ENCODE measurements around the gene PUS1.

The PUS1 gene

DNA sequence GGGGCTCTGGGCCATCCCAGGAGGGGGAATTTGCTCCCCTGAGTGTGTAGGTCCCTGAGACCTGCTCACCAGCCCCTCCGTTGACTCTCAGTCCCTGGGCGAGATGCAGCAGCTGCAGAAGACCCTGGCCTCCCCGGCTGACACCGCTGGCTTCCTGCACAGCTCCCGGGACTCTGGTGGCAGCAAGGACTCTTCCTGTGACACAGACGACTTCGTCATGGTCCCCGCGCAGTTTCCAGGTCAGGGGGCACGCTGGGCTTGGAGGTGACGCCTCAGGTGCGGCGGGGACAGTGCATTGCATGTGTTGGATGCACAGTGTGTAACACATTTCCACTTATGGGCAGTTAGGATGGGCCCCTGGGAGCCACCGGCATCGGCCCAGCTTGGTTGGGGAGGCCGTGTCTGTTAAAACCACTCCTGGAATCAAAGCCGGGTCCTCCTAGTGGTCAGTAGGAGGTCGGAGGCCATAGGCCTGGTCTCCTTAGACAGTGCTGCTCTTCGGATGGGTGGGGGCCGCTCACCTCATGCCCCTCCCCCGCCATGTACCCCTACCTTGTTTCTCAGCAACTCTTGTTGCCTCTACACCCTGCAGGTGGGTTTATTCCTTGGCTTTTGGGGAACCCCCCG lies 17.1 kb upstream of the PUS1 start:
- H3K4me1 ChIP-seq (ENCODE audit: low read depth, poor library complexity, severe bottlenecking) = no peaks in the 10 kb centered on the region
- no peak overlapping the region for H2AFZ ChIP-seq (ENCODE audit: low read depth)
- H3K79me2 ChIP-seq (ENCODE audit: insufficient read depth, low read depth) = no peaks in the 10 kb centered on the region
- no peak overlapping the region for H3K9ac ChIP-seq
- no peak overlapping the region for H3K4me3 ChIP-seq (IDR thresholded peaks at IDR 0.05; ENCODE audit: insufficient read depth, low read depth, low read length)
- no peaks in the 10 kb centered on the region for H4K20me1 ChIP-seq (ENCODE audit: insufficient read depth)
- H3K36me3 ChIP-seq (ENCODE audit: insufficient read depth) = no peaks in the 10 kb centered on the region
- no peak overlapping the region for H3K27ac ChIP-seq
- TF ChIP-seq, protein P1, sequence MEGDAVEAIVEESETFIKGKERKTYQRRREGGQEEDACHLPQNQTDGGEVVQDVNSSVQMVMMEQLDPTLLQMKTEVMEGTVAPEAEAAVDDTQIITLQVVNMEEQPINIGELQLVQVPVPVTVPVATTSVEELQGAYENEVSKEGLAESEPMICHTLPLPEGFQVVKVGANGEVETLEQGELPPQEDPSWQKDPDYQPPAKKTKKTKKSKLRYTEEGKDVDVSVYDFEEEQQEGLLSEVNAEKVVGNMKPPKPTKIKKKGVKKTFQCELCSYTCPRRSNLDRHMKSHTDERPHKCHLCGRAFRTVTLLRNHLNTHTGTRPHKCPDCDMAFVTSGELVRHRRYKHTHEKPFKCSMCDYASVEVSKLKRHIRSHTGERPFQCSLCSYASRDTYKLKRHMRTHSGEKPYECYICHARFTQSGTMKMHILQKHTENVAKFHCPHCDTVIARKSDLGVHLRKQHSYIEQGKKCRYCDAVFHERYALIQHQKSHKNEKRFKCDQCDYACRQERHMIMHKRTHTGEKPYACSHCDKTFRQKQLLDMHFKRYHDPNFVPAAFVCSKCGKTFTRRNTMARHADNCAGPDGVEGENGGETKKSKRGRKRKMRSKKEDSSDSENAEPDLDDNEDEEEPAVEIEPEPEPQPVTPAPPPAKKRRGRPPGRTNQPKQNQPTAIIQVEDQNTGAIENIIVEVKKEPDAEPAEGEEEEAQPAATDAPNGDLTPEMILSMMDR (conservative IDR thresholded peaks at IDR 0.05; ENCODE audit: low read depth, low read length) = no peak
- no peak overlapping the region for H3K4me2 ChIP-seq
- no peaks in the 10 kb centered on the region for H3K27me3 ChIP-seq (ENCODE audit: insufficient read depth, low read depth)

- no peaks in the 10 kb centered on the region for H3K4me1 ChIP-seq (ENCODE audit: low read depth, poor library complexity, severe bottlenecking)
- H3K4me3 ChIP-seq (IDR thresholded peaks at IDR 0.05; ENCODE audit: insufficient read depth, low read depth, low read length) = no peak overlapping the region
- H3K79me2 ChIP-seq (ENCODE audit: insufficient read depth, low read depth) = no peaks in the 10 kb centered on the region
- no peak overlapping the region for H2AFZ ChIP-seq (ENCODE audit: low read depth)
- TF ChIP-seq, protein P1 (conservative IDR thresholded peaks at IDR 0.05; ENCODE audit: low read depth, low read length) = no peak
- H3K4me2 ChIP-seq = no peak overlapping the region
- H4K20me1 ChIP-seq (ENCODE audit: insufficient read depth) = no peaks in the 10 kb centered on the region
- H3K27me3 ChIP-seq (ENCODE audit: insufficient read depth, low read depth) = no peaks in the 10 kb centered on the region
- H3K36me3 ChIP-seq (ENCODE audit: insufficient read depth) = no peaks in the 10 kb centered on the region
- no peak overlapping the region for H3K9ac ChIP-seq
- no peak overlapping the region for H3K27ac ChIP-seq
Observed at GRCh38 chr12:131912518-131913274, 16.4 kb upstream of the PUS1 start.

GRCh38 chr12:131913666-131914065 lies 15.4 kb upstream of the PUS1 start:
- Histone ChIP-seq H3K27me3 (ENCODE audit: insufficient read depth, low read depth) (no peaks in the 10 kb centered on the region), H2AFZ (ENCODE audit: low read depth) (no peak overlapping the region), H3K4me2 (no peak overlapping the region), H3K4me1 (ENCODE audit: low read depth, poor library complexity, severe bottlenecking) (no peaks in the 10 kb centered on the region), H3K4me3 (IDR thresholded peaks at IDR 0.05; ENCODE audit: insufficient read depth, low read depth, low read length) (no peak overlapping the region), H3K36me3 (ENCODE audit: insufficient read depth) (no peaks in the 10 kb centered on the region), H3K9ac (no peak overlapping the region), H3K27ac (no peak overlapping the region), H4K20me1 (ENCODE audit: insufficient read depth) (no peaks in the 10 kb centered on the region), H3K79me2 (ENCODE audit: insufficient read depth, low read depth) (no peaks in the 10 kb centered on the region)
- TF ChIP-seq, protein P1 (conservative IDR thresholded peaks at IDR 0.05; ENCODE audit: low read depth, low read length) = no peak

GRCh38 chr12:131914179-131914702 lies 14.8 kb upstream of the PUS1 start:
- Histone ChIP-seq H3K27ac (no peak overlapping the region), H4K20me1 (ENCODE audit: insufficient read depth) (no peaks in the 10 kb centered on the region), H3K9ac (no peak overlapping the region), H3K4me3 (IDR thresholded peaks at IDR 0.05; ENCODE audit: insufficient read depth, low read depth, low read length) (no peak overlapping the region), H3K4me2 (no peak overlapping the region), H3K27me3 (ENCODE audit: insufficient read depth, low read depth) (no peaks in the 10 kb centered on the region), H2AFZ (ENCODE audit: low read depth) (no peak overlapping the region), H3K4me1 (ENCODE audit: low read depth, poor library complexity, severe bottlenecking) (no peaks in the 10 kb centered on the region), H3K36me3 (ENCODE audit: insufficient read depth) (no peaks in the 10 kb centered on the region), H3K79me2 (ENCODE audit: insufficient read depth, low read depth) (no peaks in the 10 kb centered on the region)
- TF ChIP-seq, protein P1 (conservative IDR thresholded peaks at IDR 0.05; ENCODE audit: low read depth, low read length) = no peak

Data from KMS-11 (cell line).